GM12874 (cell line): Measurements from ENCODE around the gene GPATCH8.

Source experiments
- CTCF ChIP-seq: IDR thresholded peaks from 2 replicates; pipeline ENCODE4 v1.5.1; 2011; ENCODE audit warnings: low read depth, mild to moderate bottlenecking, control low read depth, low read length, moderate library complexity; ENCODE audit not compliant: insufficient read depth

GPATCH8 gene

GRCh38 chr17:44503147-44504029, at the start of gene GPATCH8:
GPATCH8 (minus strand) TSS chr17:44503406; CDS start chr17:44503370, 36 bp downstream.
- no peak for TF ChIP-seq CTCF

- TF ChIP-seq CTCF: no peak
Measured at GRCh38 chr17:44552361-44552760, 49.2 kb upstream of the GPATCH8 start.

GRCh38 chr17:44549686-44550085, 46.5 kb upstream of the GPATCH8 start:
- no peak for TF ChIP-seq CTCF

- no peak for TF ChIP-seq CTCF
Measured at GRCh38 chr17:44548376-44549230, 45.4 kb upstream of the GPATCH8 start.

DNA sequence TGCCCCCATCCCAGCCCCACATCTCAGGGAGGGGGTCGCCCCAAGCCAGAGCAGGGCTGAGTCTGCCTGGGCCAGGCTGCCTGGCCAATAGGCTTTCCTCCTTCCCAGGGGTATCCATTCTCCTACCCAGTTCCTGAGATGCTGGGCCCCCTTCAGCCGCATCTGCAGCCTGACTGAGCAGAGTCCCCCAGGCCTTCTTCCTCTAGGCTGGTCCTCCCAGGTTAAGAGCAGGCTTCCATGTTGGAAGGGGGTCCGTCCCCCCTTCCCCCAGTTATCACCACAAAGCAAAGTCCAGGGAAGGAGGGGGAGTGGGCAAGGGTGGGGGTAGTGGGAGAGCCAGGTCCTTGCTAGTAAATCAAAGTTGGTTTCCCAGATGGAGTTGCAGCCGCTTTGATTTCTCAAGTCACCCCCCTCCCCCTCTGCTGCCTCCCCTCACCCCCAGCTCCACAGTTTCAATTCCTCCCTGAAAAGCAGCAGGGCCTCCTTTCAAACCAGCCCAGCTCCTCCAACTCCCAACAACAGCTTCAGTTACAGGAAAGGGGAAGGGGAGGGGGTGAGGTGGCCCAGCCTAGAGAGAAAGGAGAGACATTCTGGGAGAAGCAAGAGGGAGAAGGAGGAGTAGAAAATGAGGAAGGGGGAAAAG, 44.5 kb upstream of the GPATCH8 start:
- TF ChIP-seq CTCF: no peak

DNA sequence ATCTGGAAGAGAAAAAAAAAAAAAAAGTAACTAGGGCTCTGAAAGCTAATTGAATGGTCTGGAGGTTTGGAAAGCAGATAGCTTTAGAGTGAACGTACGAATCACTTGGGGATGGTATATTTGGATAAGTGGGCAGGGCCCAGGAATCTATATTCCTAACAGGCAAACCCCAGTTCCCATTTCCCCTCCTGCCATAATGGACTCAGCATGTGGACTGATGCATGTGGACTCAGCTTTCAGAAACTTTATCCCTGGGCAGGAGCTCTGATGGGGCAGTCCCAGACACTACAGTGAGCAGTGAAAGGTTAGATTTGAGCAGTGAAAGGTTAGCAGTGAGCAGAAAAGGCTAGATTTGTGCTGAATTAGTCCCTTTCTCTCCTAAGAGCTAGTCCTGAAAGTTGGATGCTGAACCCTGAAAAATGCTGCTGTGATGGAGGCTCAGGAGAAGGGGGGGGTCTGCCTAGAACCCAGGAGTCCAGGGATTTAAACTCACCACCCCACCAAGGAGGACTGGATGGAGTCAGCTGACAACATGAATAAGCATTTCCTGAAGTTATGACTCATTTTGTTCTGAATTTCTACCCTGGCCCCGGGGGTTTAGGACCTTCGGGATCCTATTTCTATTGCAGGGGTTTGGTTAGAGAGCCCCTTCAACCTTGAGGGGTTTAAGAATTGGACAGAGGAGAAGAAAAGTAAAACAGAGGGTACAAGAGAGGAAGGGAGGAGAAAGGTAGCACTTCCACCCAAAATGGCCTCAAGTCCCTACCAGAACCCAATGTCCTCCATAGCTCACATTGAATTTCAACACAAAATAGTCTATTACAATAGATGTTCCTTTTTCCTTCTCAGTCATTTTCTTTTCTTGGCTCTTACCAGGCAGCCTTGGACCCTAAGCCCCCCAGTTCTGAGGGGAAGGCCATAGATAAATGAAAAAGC, 43.7 kb upstream of the GPATCH8 start:
- no peak for TF ChIP-seq CTCF
